ENCODE data around the gene MLH3. TPM values are rescaled to one million over a fixed set of nuclear protein-coding genes. Genes with fewer than 3 reads are reported as not detected.

MLH3 gene
- total RNA-seq, 4 donors from 2014 or later = 27.4 to 41.9 (median 31.1) TPM

DNA sequence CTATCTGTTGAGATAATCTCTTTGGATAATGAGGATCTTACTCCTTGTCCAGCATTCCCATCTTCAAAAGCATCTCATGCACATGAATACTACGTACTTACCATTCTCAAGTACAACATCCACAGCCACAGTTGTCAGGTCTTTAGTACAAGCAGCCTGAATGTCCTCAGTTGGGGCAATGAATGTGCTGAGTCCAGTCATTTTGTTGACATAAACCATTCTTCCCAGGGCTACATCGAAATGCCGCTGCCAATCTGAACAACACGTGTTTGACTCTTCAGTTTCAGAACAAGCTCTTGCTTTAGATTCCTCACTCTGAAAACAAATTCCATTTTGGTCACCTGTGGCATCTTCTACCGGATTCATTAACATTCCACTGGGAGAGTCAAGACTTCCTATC is 5.0 kb downstream of the MLH3 start:
- TF ChIP-seq CTCF (IDR thresholded peaks at IDR 0.05; ENCODE audit: low read depth) = no peak

DNA sequence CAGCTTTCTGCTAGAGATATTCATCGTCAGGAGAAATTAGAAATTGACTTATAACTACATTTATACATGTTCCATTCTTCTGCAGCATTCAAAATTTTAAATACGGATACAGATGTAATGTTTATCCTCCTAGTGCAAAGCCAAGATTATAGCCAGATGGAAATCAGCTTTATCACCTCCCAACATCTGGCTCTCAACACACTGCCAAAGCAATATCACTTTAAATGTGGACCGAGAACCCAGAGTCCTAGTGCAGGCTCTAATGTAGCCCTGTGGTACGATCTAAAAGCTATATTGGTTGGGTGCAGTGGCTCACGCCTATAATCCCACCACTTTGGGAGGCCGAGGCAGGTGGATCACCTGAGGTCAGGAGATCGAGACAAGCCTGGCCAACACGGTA is 6.5 kb downstream of the MLH3 start:
- no peak for TF ChIP-seq CTCF (IDR thresholded peaks at IDR 0.05; ENCODE audit: low read depth)

DNA sequence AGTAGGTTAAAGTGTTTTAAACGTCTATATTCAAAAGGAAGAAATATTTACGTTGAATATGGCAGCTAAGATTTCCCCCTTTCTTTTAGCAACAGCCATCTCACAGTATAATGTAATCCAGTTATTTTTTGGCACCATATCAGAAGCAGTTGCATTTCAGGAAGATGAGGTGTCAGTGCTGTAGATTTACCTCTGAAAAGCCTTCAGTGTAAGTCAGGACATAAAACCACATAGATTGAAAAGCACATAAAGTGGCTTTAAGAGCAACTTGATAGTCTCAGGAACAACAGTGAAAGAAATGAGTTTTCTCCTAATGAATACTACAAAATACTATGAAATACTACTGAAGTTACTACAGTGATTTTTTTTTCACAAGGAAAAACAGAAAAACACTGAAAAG is 6.9 kb downstream of the MLH3 start:
- no peak for TF ChIP-seq CTCF (IDR thresholded peaks at IDR 0.05; ENCODE audit: low read depth)

DNA sequence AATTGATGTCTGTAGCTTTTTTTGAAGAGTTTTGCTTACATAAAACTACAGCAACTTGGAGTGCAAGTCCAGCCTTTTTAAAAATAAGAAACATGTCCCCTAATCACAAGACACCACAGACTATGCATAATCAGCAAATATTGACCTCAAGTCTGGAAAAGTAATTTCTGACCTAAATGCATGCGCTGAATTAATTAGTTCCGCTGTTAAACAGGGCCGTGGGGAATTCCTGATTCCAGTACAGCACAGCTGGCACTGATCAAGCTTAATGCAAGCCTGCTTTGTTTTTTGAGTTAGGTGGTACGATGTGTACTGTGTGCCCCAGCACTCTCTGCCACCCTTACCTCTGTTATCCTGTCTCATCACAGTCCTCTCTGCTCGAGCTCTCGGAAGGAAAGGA is 9.2 kb downstream of the MLH3 start:
- TF ChIP-seq CTCF (IDR thresholded peaks at IDR 0.05; ENCODE audit: low read depth) = no peak

- no peak for TF ChIP-seq CTCF (IDR thresholded peaks at IDR 0.05; ENCODE audit: low read depth)
These were observed 9.7 kb downstream of the MLH3 start for GRCh38 chr14:75041613-75042012.

- no peak for TF ChIP-seq CTCF (IDR thresholded peaks at IDR 0.05; ENCODE audit: low read depth)
These were observed 10.3 kb downstream of the MLH3 start for GRCh38 chr14:75040959-75041358.

GRCh38 chr14:75040507-75040906 is 10.8 kb downstream of the MLH3 start:
- no peak for TF ChIP-seq CTCF (IDR thresholded peaks at IDR 0.05; ENCODE audit: low read depth)

Measured in subcutaneous adipose tissue (tissue), 4 donors.